Upper lobe of right lung (tissue), 1 donor: ENCODE results near the gene DYNC1LI1. TPM values are rescaled to one million over a fixed set of nuclear protein-coding genes. Genes with fewer than 3 reads are reported as not detected.

Experiments used
- ATAC-seq: fragments of 200-7000 bp; cut with Tn5 transposase; one replicate; pipeline ENCODE4 v1.9.1; 2020; ENCODE audit warnings: mild to moderate bottlenecking, moderate library complexity
- DNase-seq: peaks from one replicate; pipeline ENCODE4 v3.0.0-alpha.2; 2020
- H3K27ac ChIP-seq: fragments of 200-600 bp; one replicate; pipeline ENCODE4 v1.8.0; 2022
- H3K27me3 ChIP-seq: fragments of 200-600 bp; one replicate; pipeline ENCODE4 v1.8.0; 2022; ENCODE audit warnings: mild to moderate bottlenecking
- H3K36me3 ChIP-seq: fragments of 200-600 bp; one replicate; pipeline ENCODE4 v1.8.0; 2022
- H3K4me1 ChIP-seq: fragments of 200-600 bp; one replicate; pipeline ENCODE4 v1.8.0; 2022
- H3K4me3 ChIP-seq: fragments of 200-600 bp; one replicate; pipeline ENCODE4 v1.8.0; 2022; ENCODE audit warnings: mild to moderate bottlenecking
- H3K9me3 ChIP-seq: fragments of 200-600 bp; one replicate; pipeline ENCODE4 v1.8.0; 2022
- intact Hi-C: fragments of 100-400 bp; cut with DNase I; formaldehyde crosslinking; loops from one replicate; pipeline ENCODE4 v1.11.0; 2022
- total RNA-seq: library from RNA; stranded (reverse); fragmentation: NEBNext Ultra II Directional; extraction: Animal tissue kit (Norgen Biotek cat#: 25700); gene quantifications from one replicate; pipeline ENCODE4 v1.2.1, GENCODE V29; 2021
- TF ChIP-seq, protein P1 (sequence below): fragments of 200-600 bp; IDR thresholded peaks from one replicate; pipeline ENCODE4 v1.8.0; 2022; ENCODE audit warnings: antibody characterized with exemption
- donor health status: DM: no; HTN: yes; CAD: no; lungs with severe emphysema.

DYNC1LI1 gene
- total RNA-seq, 1 donor from 2014 or later = 37.8 TPM

DNA sequence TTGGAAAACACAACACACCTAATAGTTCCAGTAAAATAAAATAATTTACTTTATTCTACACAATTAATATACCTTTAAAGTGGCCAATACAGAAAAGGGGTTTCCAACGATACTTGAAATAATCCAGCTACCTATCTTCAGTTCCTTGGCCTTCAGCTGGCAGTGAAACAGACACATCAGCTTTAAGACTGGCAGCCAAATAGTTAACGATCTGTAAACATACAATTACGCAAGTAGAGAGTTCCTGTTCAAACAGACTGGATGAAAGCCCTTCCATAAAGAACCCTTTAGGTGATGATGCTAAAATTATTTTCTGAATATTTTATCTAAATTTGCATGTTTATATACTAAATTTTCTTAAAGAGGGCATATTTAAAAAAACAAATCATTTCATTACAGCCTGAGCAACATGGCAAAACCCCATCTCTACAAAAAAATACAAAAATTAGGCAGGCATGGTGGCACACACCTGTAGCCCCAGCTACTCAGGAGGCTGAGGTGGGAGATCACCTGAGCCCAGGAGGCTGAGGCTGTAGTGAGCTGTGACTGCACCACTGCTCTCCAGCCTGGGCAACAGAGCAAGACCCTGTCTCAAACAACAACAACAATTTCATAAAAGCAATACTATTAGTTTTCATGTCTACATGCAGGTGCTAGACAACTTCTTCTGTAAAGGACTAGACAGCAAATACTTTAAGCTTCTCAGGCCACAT lies 12.9 kb downstream of the DYNC1LI1 start:
- DNase-seq = no peak
- TF ChIP-seq, protein P1, sequence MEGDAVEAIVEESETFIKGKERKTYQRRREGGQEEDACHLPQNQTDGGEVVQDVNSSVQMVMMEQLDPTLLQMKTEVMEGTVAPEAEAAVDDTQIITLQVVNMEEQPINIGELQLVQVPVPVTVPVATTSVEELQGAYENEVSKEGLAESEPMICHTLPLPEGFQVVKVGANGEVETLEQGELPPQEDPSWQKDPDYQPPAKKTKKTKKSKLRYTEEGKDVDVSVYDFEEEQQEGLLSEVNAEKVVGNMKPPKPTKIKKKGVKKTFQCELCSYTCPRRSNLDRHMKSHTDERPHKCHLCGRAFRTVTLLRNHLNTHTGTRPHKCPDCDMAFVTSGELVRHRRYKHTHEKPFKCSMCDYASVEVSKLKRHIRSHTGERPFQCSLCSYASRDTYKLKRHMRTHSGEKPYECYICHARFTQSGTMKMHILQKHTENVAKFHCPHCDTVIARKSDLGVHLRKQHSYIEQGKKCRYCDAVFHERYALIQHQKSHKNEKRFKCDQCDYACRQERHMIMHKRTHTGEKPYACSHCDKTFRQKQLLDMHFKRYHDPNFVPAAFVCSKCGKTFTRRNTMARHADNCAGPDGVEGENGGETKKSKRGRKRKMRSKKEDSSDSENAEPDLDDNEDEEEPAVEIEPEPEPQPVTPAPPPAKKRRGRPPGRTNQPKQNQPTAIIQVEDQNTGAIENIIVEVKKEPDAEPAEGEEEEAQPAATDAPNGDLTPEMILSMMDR = no peak
- H3K27me3 ChIP-seq = no peaks in the 10 kb centered on the region
- no peak overlapping the region for H3K4me3 ChIP-seq
- peaks cover 9% of the 10 kb centered on the region for H3K4me1 ChIP-seq
- ATAC-seq = peak; percentile 58
- no peaks in the 10 kb centered on the region for H3K36me3 ChIP-seq
- H3K27ac ChIP-seq = no peak overlapping the region
- H3K9me3 ChIP-seq = no peaks in the 10 kb centered on the region
- intact Hi-C loops = no loop called here

DNA sequence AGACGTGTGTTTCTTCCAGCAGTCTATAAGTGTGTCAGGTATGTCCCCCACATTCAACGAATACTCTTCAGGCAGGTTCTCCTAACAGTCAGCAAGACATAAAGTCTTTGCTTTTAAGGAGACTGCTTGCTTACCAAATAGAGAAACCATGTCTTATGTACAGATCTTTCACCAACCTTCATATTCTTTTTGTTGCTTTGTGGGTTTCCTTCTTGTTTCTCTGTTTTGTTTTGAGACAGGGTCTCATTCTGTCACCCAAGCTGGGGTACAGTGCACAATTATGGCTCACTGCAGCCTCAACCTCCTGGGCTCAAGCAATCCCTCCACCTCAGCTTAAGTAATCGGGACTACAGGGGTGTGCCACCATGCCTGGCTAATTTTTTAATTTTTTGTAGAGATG lies 14.3 kb downstream of the DYNC1LI1 start:
- Histone ChIP-seq H3K4me1 (peaks cover 9% of the 10 kb centered on the region), H3K36me3 (no peaks in the 10 kb centered on the region), H3K9me3 (no peaks in the 10 kb centered on the region), H3K27me3 (no peaks in the 10 kb centered on the region), H3K4me3 (no peak overlapping the region), H3K27ac (no peak overlapping the region)
- TF ChIP-seq, protein P1 = no peak
- DNase-seq = no peak
- intact Hi-C loops = no loop called here
- ATAC-seq = no peak

DNA sequence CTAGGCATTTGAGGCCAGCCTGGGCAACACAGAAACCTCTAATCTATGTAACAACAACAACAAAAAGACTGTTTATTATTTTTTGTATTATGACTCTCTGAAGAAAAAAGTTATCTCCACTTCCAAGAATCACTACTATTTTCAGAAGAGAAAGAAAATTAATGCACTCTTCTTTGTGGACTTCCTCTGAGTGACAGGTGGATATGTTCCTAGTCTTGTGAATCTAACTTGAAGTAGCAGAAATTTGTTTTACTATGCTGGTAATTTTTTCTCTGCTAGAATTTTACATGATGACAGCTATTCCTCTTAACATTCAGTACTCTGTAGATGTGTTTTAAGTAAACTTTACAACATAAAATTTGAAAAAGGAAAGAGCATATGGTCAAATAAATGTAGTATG lies 16.7 kb downstream of the DYNC1LI1 start:
- H3K27me3 ChIP-seq = no peaks in the 10 kb centered on the region
- H3K9me3 ChIP-seq = no peaks in the 10 kb centered on the region
- no peaks in the 10 kb centered on the region for H3K36me3 ChIP-seq
- intact Hi-C loops = no loop called here
- ATAC-seq (no peak), DNase-seq (no peak)
- TF ChIP-seq, protein P1 = no peak
- H3K4me1 ChIP-seq = peaks cover 9% of the 10 kb centered on the region
- no peak overlapping the region for H3K4me3 ChIP-seq
- H3K27ac ChIP-seq = no peak overlapping the region

DNA sequence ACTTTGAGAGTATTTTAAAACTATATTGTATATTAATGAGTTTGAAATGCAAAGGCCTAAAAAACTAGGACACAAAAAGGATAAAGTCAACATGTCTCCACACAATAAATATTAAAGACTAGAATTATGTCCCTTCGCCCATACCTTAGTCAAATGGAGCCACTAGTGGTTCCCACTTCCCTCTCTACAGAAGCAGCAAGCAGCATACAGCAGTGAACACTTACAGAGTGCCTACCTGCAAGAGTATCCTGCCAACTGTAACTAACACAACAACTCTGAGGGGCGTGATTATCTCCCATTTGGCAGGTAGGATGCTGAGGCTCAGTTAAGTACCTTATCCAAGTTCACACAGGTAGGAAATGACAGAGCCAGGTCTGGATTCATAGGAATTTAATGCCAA lies 17.2 kb downstream of the DYNC1LI1 start:
- ATAC-seq = no peak
- TF ChIP-seq, protein P1 = no peak
- intact Hi-C loops = no loop called here
- no peak overlapping the region for H3K4me3 ChIP-seq
- DNase-seq = no peak
- H3K9me3 ChIP-seq = no peaks in the 10 kb centered on the region
- no peaks in the 10 kb centered on the region for H3K27me3 ChIP-seq
- H3K36me3 ChIP-seq = no peaks in the 10 kb centered on the region
- no peak overlapping the region for H3K27ac ChIP-seq
- peaks cover 9% of the 10 kb centered on the region for H3K4me1 ChIP-seq

DNA sequence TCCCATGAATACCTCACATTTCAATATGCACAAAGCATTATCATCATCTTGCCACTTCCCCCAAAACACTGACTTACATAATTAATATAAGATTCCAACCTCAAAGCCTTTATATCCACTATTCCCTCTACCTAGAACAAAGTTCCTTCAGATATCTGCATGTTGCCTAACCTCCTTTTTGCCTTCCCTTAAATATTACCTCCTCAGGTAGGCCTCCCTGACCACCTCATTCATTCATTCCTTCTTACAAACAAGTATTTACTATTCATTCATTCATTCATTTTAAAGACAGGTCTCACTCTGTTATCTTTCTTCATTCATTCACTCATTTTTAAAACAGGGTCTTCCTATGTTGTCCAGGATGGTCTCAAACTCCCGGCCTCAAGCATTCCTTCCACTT lies 18.6 kb downstream of the DYNC1LI1 start:
- no peak for DNase-seq
- Histone ChIP-seq H3K27ac (no peak overlapping the region), H3K9me3 (no peaks in the 10 kb centered on the region), H3K4me3 (no peak overlapping the region), H3K27me3 (no peaks in the 10 kb centered on the region), H3K36me3 (no peaks in the 10 kb centered on the region), H3K4me1 (peaks cover 6% of the 10 kb centered on the region)
- TF ChIP-seq, protein P1 = no peak
- intact Hi-C loops = no loop called here
- ATAC-seq = no peak

DNA sequence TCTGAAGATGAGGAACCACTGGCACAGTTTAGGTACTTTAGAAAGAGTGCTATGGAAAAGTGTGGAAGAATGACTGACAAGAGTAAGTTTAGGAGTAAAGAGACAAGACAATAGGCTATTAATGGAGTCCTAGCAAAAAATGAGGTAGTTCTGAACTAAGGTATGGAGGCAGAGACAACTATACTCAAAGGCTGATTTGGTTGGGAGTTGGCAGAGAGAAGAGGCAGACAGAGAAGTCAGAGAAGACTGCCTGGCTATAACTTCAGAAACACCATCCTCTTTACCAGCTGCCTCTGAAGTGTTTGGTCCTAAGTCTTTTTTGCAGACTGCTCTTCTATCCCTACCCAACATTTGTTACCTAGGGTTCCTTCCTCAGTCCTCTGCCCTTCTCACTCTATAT lies 19.2 kb downstream of the DYNC1LI1 start:
- intact Hi-C loops = no loop called here
- no peak for ATAC-seq

More for the DNA sequence above, 19.2 kb downstream of the DYNC1LI1 start:
- DNase-seq = no peak
- Histone ChIP-seq H3K27me3 (no peaks in the 10 kb centered on the region), H3K9me3 (no peaks in the 10 kb centered on the region), H3K4me1 (peaks cover 2% of the 10 kb centered on the region), H3K27ac (no peak overlapping the region), H3K36me3 (no peaks in the 10 kb centered on the region), H3K4me3 (no peak overlapping the region)
- TF ChIP-seq, protein P1 = no peak
